Mesenchymal stem cell (in vitro differentiated cells and primary cell): ENCODE results near the gene DAG1.
A peak's percentile ranks its signal among the peaks of the same experiment; 100 is the strongest.

ENCODE experiments used
- DNase-seq: peaks from one replicate; pipeline ENCODE4 v3.0.0-alpha.2; 2013
- H2AFZ ChIP-seq: one replicate; pipeline ENCODE4 v1.6.1; 2013; ENCODE audit warnings: low read depth, mild to moderate bottlenecking, control low read depth, inconsistent platforms, low read length, moderate library complexity
- H2AK5ac ChIP-seq: 2 replicates; pipeline ENCODE4 v1.6.1; 2013; ENCODE audit warnings: low read length, moderate library complexity, mild to moderate bottlenecking, inconsistent platforms; ENCODE audit not compliant: severe bottlenecking
- H2BK120ac ChIP-seq: one replicate; pipeline ENCODE4 v1.6.1; 2013; ENCODE audit warnings: low read depth, mild to moderate bottlenecking, inconsistent platforms, low read length, moderate library complexity
- H2BK12ac ChIP-seq, 2 experiments: one replicate each; pipeline ENCODE4 v1.6.1; 2013; ENCODE audit warnings: inconsistent platforms in 2 of 2, low read length in 2 of 2, mild to moderate bottlenecking in 2 of 2, moderate library complexity in 2 of 2, control low read depth in 1 of 2
- H2BK15ac ChIP-seq: one replicate; pipeline ENCODE4 v1.6.1; 2013; ENCODE audit warnings: mild to moderate bottlenecking, low read depth, inconsistent platforms; ENCODE audit not compliant: poor library complexity, severe bottlenecking
- H2BK5ac ChIP-seq: 2 replicates; pipeline ENCODE4 v1.6.1; 2013; ENCODE audit warnings: low read depth, mild to moderate bottlenecking, low read length, control low read depth, inconsistent platforms; ENCODE audit not compliant: poor library complexity, severe bottlenecking
- H3K14ac ChIP-seq, 2 experiments: one replicate each; pipeline ENCODE4 v1.6.1; 2013; ENCODE audit warnings: inconsistent platforms in 2 of 2, low read length in 2 of 2, control low read depth in 1 of 2, mild to moderate bottlenecking in 1 of 2, moderate library complexity in 1 of 2
- H3K18ac ChIP-seq, 2 experiments: one replicate each; pipeline ENCODE4 v1.6.1; 2013; ENCODE audit warnings: inconsistent platforms in 2 of 2, low read length in 2 of 2, control low read depth in 1 of 2, low read depth in 1 of 2, mild to moderate bottlenecking in 1 of 2
- H3K23ac ChIP-seq, 2 experiments: one replicate each; pipeline ENCODE4 v1.6.1; 2013; ENCODE audit warnings: inconsistent platforms in 2 of 2, low read length in 2 of 2, mild to moderate bottlenecking in 2 of 2, moderate library complexity in 2 of 2, control low read depth in 1 of 2
- H3K27ac ChIP-seq: 2 replicates; pipeline ENCODE4 v1.5.1; 2013; ENCODE audit warnings: mild to moderate bottlenecking, moderate library complexity, low read length, control low read depth, inconsistent platforms; ENCODE audit not compliant: poor library complexity, severe bottlenecking
- H3K27me3 ChIP-seq, 2 experiments: 2 replicates each; pipeline versions ENCODE4 v1.6.1 to v1.7.0; 2013; ENCODE audit warnings: low read length in 2 of 2, mild to moderate bottlenecking in 2 of 2, moderate library complexity in 2 of 2, control low read depth in 1 of 2, inconsistent platforms in 1 of 2; ENCODE audit not compliant: control insufficient read depth in 1 of 2, insufficient read depth in 1 of 2
- H3K36me3 ChIP-seq, 2 experiments: 2 replicates each; pipeline versions ENCODE4 v1.6.1 to v1.7.0; 2013; ENCODE audit warnings: low read length in 2 of 2, control low read depth in 1 of 2, inconsistent platforms in 1 of 2, low read depth in 1 of 2, mild to moderate bottlenecking in 1 of 2; ENCODE audit not compliant: insufficient read depth in 2 of 2, control insufficient read depth in 1 of 2
- H3K4ac ChIP-seq, 2 experiments: one replicate each; pipeline ENCODE4 v1.6.1; 2013; ENCODE audit warnings: inconsistent platforms in 2 of 2, low read length in 2 of 2, mild to moderate bottlenecking in 2 of 2, moderate library complexity in 2 of 2, control low read depth in 1 of 2, low read depth in 1 of 2
- H3K4me1 ChIP-seq: 2 replicates; pipeline ENCODE4 v1.6.1; 2013; ENCODE audit warnings: low read depth, low read length, control low read depth; ENCODE audit not compliant: control insufficient read depth, insufficient read depth
- H3K4me2 ChIP-seq: 2 replicates; pipeline ENCODE4 v1.6.1; 2013; ENCODE audit warnings: low read length, mild to moderate bottlenecking, inconsistent platforms; ENCODE audit not compliant: poor library complexity, severe bottlenecking
- H3K4me3 ChIP-seq, 2 experiments: 2 replicates each; pipeline versions ENCODE4 v1.5.1 to v1.7.0; 2013; ENCODE audit warnings: low read length in 2 of 2, mild to moderate bottlenecking in 2 of 2, control low read depth in 1 of 2, low read depth in 1 of 2; ENCODE audit not compliant: insufficient read depth in 1 of 2
- H3K79me1 ChIP-seq: replicated peaks from 2 replicates; pipeline ENCODE4 v1.6.1; 2013; ENCODE audit warnings: mild to moderate bottlenecking, control low read depth, low read length, inconsistent platforms; ENCODE audit not compliant: poor library complexity, severe bottlenecking
- H3K9ac ChIP-seq: 2 replicates; pipeline ENCODE4 v1.7.0; 2013; ENCODE audit warnings: mild to moderate bottlenecking, low read length, moderate library complexity
- H3K9me3 ChIP-seq: 2 replicates; pipeline ENCODE4 v1.7.0; 2013; ENCODE audit warnings: mild to moderate bottlenecking, low read length; ENCODE audit not compliant: control insufficient read depth
- H4K8ac ChIP-seq: one replicate; pipeline ENCODE4 v1.6.1; 2013; ENCODE audit warnings: inconsistent platforms, mild to moderate bottlenecking, low read length, moderate library complexity
- H4K91ac ChIP-seq: one replicate; pipeline ENCODE4 v1.6.1; 2013; ENCODE audit warnings: mild to moderate bottlenecking, low read length, inconsistent platforms
- WGBS: methylation state at CpG from one replicate; pipeline ENCODE4 v1.1.7; 2013; ENCODE audit warnings: mixed read lengths; 5-methylcytosine and 5-hydroxymethylcytosine counted together

DAG1 gene

DNA sequence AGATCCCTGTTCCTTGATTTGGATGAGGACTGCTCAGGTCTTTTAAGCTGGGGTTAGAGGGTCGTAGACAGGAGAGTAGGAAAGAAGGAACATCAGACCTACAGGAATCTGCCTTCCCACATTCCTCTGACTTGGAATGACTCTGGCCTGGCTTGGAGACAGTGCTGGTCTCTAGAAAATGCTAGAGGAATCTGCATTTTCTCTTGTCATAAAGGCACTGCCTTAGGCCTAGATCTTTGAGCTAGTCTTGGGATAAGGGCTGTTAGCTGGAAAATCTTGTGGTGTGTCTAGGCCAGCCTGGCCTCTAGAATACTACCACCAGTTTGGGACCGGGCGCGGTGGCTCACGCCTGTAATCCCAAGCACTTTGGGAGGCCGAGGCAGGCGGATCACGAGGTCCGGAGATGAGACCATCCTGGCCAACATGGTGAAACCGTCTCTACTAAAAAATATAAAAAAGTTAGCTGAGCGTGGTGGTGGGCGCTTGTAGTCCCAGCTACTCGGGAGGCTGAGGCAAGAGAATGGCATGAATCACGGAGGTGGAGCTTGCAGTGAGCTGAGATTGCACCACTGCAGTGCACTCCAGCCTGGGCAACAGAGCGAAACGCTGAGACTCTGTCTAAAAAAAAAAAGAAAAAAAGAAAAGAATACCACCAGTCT lies 66.9 kb downstream of the DAG1 start:
- Histone ChIP-seq H3K4me1 (peaks cover 19% of the 10 kb centered on the region), H3K4ac (no peak overlapping the region), H3K18ac (no peak overlapping the region), H3K4me2 (no peak overlapping the region), H3K4me3 (no peak overlapping the region), H3K79me1 (peaks cover 13% of the 10 kb centered on the region), H3K14ac (no peak overlapping the region), H2BK5ac (no peak overlapping the region), H3K36me3 (peaks cover 10 to 21% of the 10 kb centered on the region in 2 experiments), H3K27ac (no peak overlapping the region), H2BK15ac (no peak overlapping the region), H2BK12ac (no peak overlapping the region), H2AFZ (no peak overlapping the region), H4K91ac (no peak overlapping the region), H4K8ac (no peak overlapping the region), H3K27me3 (no peaks in the 10 kb centered on the region), H2AK5ac (no peak overlapping the region), H2BK120ac (no peak overlapping the region), H3K9me3 (no peaks in the 10 kb centered on the region), H3K9ac (no peak overlapping the region), H3K23ac (no peak overlapping the region)
- WGBS = 91% methylated on average over 16 of the region's 16 CpGs
- DNase-seq = peak; percentile 7

GRCh38 chr3:49539659-49540560 lies 69.8 kb downstream of the DAG1 start:
- Histone ChIP-seq H4K8ac (peak overlapping the region; percentile 67), H3K27me3 (peaks cover 18 to 21% of the 10 kb centered on the region in 2 experiments), H4K91ac (no peak overlapping the region), H3K18ac (peak overlapping the region in 1 of 2 experiments; percentile 19), H3K27ac (peak overlapping the region; percentile 77), H3K14ac (peak overlapping the region in 1 of 2 experiments; percentile 9), H3K4me2 (peak overlapping the region; percentile 85), H2AK5ac (no peak overlapping the region), H2AFZ (peak overlapping the region; percentile 70), H3K79me1 (peaks cover 3% of the 10 kb centered on the region), H3K4me3 (peak overlapping the region; percentile 28 to 81), H3K36me3 (peaks cover 0 to 3% of the 10 kb centered on the region in 2 experiments), H2BK120ac (no peak overlapping the region), H3K23ac (no peak overlapping the region), H2BK5ac (no peak overlapping the region), H2BK12ac (no peak overlapping the region), H3K9ac (peak overlapping the region; percentile 79), H3K4me1 (peaks cover 16% of the 10 kb centered on the region), H2BK15ac (peak overlapping the region; percentile 21), H3K4ac (no peak overlapping the region), H3K9me3 (no peaks in the 10 kb centered on the region)
- peak; percentile 94 for DNase-seq
- WGBS = 1% methylated on average over 62 of the region's 63 CpGs

DNA sequence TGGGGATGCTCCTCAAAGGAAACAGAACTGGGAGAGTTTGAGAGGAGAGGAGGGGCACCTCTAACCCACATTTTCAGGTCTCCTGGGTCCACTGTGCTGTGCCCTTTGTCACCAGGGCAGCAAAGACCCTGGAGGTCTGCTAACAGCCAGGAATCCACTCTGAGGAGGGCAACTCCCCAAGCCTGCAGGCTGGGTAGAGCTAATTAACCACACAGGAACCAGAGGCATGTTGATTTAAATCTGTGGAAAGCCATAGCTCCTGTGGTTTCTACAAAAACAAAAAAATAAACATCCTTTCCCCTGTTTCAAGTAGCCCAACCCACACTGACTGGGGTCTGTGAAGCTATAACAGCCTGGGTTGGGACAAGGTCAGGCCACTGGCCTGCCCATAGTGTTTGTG lies 82.0 kb downstream of the DAG1 start:
- no peak overlapping the region for H4K91ac ChIP-seq
- H2AK5ac ChIP-seq = no peak overlapping the region
- H3K27me3 ChIP-seq = peaks cover 45 to 55% of the 10 kb centered on the region in 2 experiments
- H3K9me3 ChIP-seq = no peaks in the 10 kb centered on the region
- H4K8ac ChIP-seq = no peak overlapping the region
- no peak overlapping the region for H3K23ac ChIP-seq
- H3K4ac ChIP-seq = no peak overlapping the region
- H2BK15ac ChIP-seq = no peak overlapping the region
- H3K9ac ChIP-seq = no peak overlapping the region
- H3K4me2 ChIP-seq = no peak overlapping the region
- H3K14ac ChIP-seq = no peak overlapping the region
- H3K18ac ChIP-seq = no peak overlapping the region
- H3K4me1 ChIP-seq = peaks cover 15% of the 10 kb centered on the region
- H2BK5ac ChIP-seq = no peak overlapping the region
- no peak overlapping the region for H3K4me3 ChIP-seq
- H3K79me1 ChIP-seq = peaks cover 2% of the 10 kb centered on the region
- H3K36me3 ChIP-seq = no peaks in the 10 kb centered on the region
- H2AFZ ChIP-seq = no peak overlapping the region
- no peak overlapping the region for H2BK12ac ChIP-seq
- no peak for DNase-seq
- H2BK120ac ChIP-seq = no peak overlapping the region
- no peak overlapping the region for H3K27ac ChIP-seq

DNA sequence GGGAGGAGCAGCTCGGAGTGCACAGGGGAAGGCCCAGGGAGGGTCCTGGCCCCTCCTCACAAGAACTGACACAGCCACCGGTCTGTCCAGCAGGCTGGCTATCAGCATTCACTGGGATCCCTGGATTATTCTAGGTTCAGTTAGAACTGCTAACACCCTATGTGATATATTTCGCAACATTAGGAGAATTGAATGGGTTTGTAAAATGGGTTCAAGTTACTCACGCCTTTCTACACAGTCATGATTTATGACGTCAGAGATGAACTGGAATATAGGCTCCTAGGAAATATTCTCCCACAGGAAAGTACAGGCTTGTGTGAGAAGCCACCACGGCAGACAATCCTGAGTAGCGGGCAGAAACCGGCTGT lies 83.2 kb downstream of the DAG1 start:
- Histone ChIP-seq H3K27ac (no peak overlapping the region), H4K91ac (no peak overlapping the region), H2BK15ac (no peak overlapping the region), H3K18ac (peak overlapping the region in 1 of 2 experiments; percentile 9), H3K27me3 (peaks cover 39 to 51% of the 10 kb centered on the region in 2 experiments), H2AFZ (no peak overlapping the region), H2AK5ac (no peak overlapping the region), H3K79me1 (peaks cover 2% of the 10 kb centered on the region), H3K4me1 (peaks cover 15% of the 10 kb centered on the region), H3K4ac (no peak overlapping the region), H2BK12ac (no peak overlapping the region), H3K4me3 (peak overlapping the region in 1 of 2 experiments; percentile 86), H3K36me3 (no peaks in the 10 kb centered on the region), H3K23ac (no peak overlapping the region), H3K9ac (peak overlapping the region; percentile 90), H3K4me2 (peak overlapping the region; percentile 57), H3K14ac (no peak overlapping the region), H2BK5ac (no peak overlapping the region), H4K8ac (no peak overlapping the region), H3K9me3 (no peaks in the 10 kb centered on the region), H2BK120ac (no peak overlapping the region)
- 61% methylated on average over 8 of the region's 8 CpGs for WGBS
- DNase-seq = peak; percentile 35
